ENCODE results near the gene NCK2. TPM values are rescaled to one million over a fixed set of nuclear protein-coding genes. Genes with fewer than 3 reads are reported as not detected.

NCK2 gene
- total and polyA plus RNA-seq, 9 of the 15 experiments (the other 6 are each of a cell fraction or from before 2014, with no cell fraction given): 0.90 to 27.9 (median 15.9) TPM

GRCh38 chr2:105711394-105711793 is 33.3 kb upstream of the NCK2 start:
- CTCF ChIA-PET (ENCODE audit: low intra/inter-chr PET ratio): no interaction called here
- intact Hi-C loops (cut with micrococcal nuclease): no loop called here

More at GRCh38 chr2:105711394-105711793, 33.3 kb upstream of the NCK2 start:
- H3K27me3 ChIP-seq (ENCODE audit: control insufficient read depth in 2 of 2, insufficient read depth in 2 of 2, low read length in 2 of 2): 0 out of 5 replicates have a peak, but pooled peaks cover 0 to 8% of the 10 kb centered on the region in 2 experiments
- H2AFZ ChIP-seq (ENCODE audit: low read depth, low read length): no peak overlapping the region
- H3K9me1 ChIP-seq (ENCODE audit: control insufficient read depth, insufficient read depth, low read length): no peaks in the 10 kb centered on the region
- BruUV-seq (replicated peaks): no TSS peak
- H3K4me1 ChIP-seq (replicated peaks in 1 of 2; ENCODE audit: control insufficient read depth in 2 of 2, insufficient read depth in 2 of 2, low read length in 2 of 2): peaks cover 0 to 6% of the 10 kb centered on the region in 2 experiments; a peak in 1 of 5 replicates
- H3K27ac ChIP-seq (ENCODE audit: extremely low read depth, low read depth, low read length): no peak overlapping the region
- TF ChIP-seq ADNP (tag; IDR thresholded peaks at IDR 0.05) (no peak), SMAD1 (IDR thresholded peaks at IDR 0.05; ENCODE audit: low read depth, low read length, partially characterized antibody) (no peak), KDM2B (CRISPR knock-in tag; IDR thresholded peaks at IDR 0.05) (no peak), MED1 (CRISPR knock-in tag; IDR thresholded peaks at IDR 0.05; ENCODE audit: borderline replicate concordance) (no peak), DEAF1 (CRISPR knock-in tag; IDR thresholded peaks at IDR 0.05) (no peak), LCOR (CRISPR knock-in tag; IDR thresholded peaks at IDR 0.05) (no peak), ZBTB43 (CRISPR knock-in tag; IDR thresholded peaks at IDR 0.05) (no peak), SREBF1 (IDR thresholded peaks at IDR 0.05; ENCODE audit: borderline replicate concordance, low read depth, low read length) (no peak), ZNF239 (CRISPR knock-in tag; IDR thresholded peaks at IDR 0.05) (no peak)
- H3K36me3 ChIP-seq (ENCODE audit: control insufficient read depth, insufficient read depth, low read length): no peaks in the 10 kb centered on the region
- no peaks in the 10 kb centered on the region for H3K9me3 ChIP-seq (replicated peaks; ENCODE audit: control insufficient read depth, insufficient read depth, low read depth, low read length)
- no peak for FAIRE-seq
- H3K9ac ChIP-seq (ENCODE audit: insufficient read depth in 1 of 2, low read depth in 2 of 2, low read length in 2 of 2): no peak overlapping the region
- no peak overlapping the region for H3K4me3 ChIP-seq
- no peaks in the 10 kb centered on the region for H3K79me2 ChIP-seq (ENCODE audit: control insufficient read depth, insufficient read depth, low read length)
- in situ Hi-C loops (cut with MboI): no loop called here
- no peak overlapping the region for H3K4me2 ChIP-seq (ENCODE audit: insufficient read depth, low read length)
- POLR2A ChIA-PET: no interaction called here
- ATAC-seq: no peak
- no peaks in the 10 kb centered on the region for H4K20me1 ChIP-seq (replicated peaks; ENCODE audit: control insufficient read depth, insufficient read depth, low read length)
- DNase-seq (ENCODE audit: extremely low read depth in 1 of 4, low spot score in 3 of 4): no peak

All from K562 (cell line).